Tibial artery (tissue), 4 donors: Measurements from ENCODE around the gene CPLANE2.

Experiments
- DNase-seq, 2 donors: peaks; one replicate each; pipeline ENCODE4 v3.0.0-alpha.2; 2019
- H3K27ac ChIP-seq, 2 donors: fragments of 200-600 bp; sonication (generic) in 1 of 2; 1 replicate in 1 of 2; 2 replicates in 1 of 2; pipeline ENCODE4 v1.5.1; 2018 to 2019; ENCODE audit warnings: mild to moderate bottlenecking in 1 of 2
- H3K27me3 ChIP-seq, 2 donors: fragments of 200-600 bp; sonication (generic) in 1 of 2; one replicate each; pipeline versions ENCODE4 v1.5.1 to v1.6.0; 2016 to 2019
- H3K36me3 ChIP-seq, 3 donors: fragments of 200-600 bp; sonication (generic) in 2 of 3; one replicate each; pipeline ENCODE4 v1.5.1; 2016 to 2019; ENCODE audit warnings: mild to moderate bottlenecking in 2 of 3
- H3K4me1 ChIP-seq, 4 donors: fragments of 200-600 bp; sonication (generic) in 2 of 4; 1 replicate in 3 of 4; 2 replicates in 1 of 4; pipeline ENCODE4 v1.5.1; 2016 to 2019
- H3K4me3 ChIP-seq, 2 donors: fragments of 200-600 bp; sonication (generic) in 1 of 2; 1 replicate in 1 of 2; 2 replicates in 1 of 2; pipeline ENCODE4 v1.5.1; 2018 to 2019; ENCODE audit warnings: mild to moderate bottlenecking in 2 of 2
- H3K9me3 ChIP-seq, 3 donors: fragments of 200-600 bp; sonication (generic) in 1 of 3; one replicate each; pipeline ENCODE4 v1.5.1; 2016 to 2019
- CTCF ChIP-seq, 2 experiments: fragments of 200-600 bp in 1 of 2; fragments of 450-650 bp in 1 of 2; IDR thresholded peaks; one replicate each; pipeline ENCODE4 v1.5.1; 2017 to 2019; ENCODE audit warnings: antibody characterized with exemption in 2 of 2, mild to moderate bottlenecking in 1 of 2, moderate library complexity in 1 of 2
- intact Hi-C: fragments of 100-400 bp; cut with DNase I; formaldehyde crosslinking; loops from one replicate; pipeline ENCODE4 v1.15.0; 2023; ENCODE audit warnings: low total_unique reads

CPLANE2 gene

GRCh38 chr1:16212251-16212961 lies 24.6 kb downstream of the CPLANE2 start, which contains the start of gene ARHGEF19:
Gene ARHGEF19, minus strand, starts transcription at chr1:16212652. Its CDS starts 3,598 bp downstream, at chr1:16209054.
- no peaks in the 10 kb centered on the region for H3K27me3 ChIP-seq
- no peak within 1 kb of the TSS for H3K4me3 ChIP-seq
- intact Hi-C loops: no loop called here
- H3K36me3 ChIP-seq: no peaks in the 10 kb centered on the region
- no peak for DNase-seq
- peaks cover 0 to 35% (median 13%) of the 10 kb centered on the region in 4 donors for H3K4me1 ChIP-seq
- no peaks in the 10 kb centered on the region for H3K9me3 ChIP-seq
- no peak for TF ChIP-seq CTCF (IDR thresholded peaks at IDR 0.05)
- H3K27ac ChIP-seq: no peak within 1 kb of the TSS

- no peak for DNase-seq
- Histone ChIP-seq H3K36me3 (no peaks in the 10 kb centered on the region), H3K4me3 (no peak overlapping the region), H3K4me1 (peaks cover 0 to 38% (median 14%) of the 10 kb centered on the region in 4 donors), H3K27me3 (no peaks in the 10 kb centered on the region), H3K27ac (no peak overlapping the region), H3K9me3 (no peaks in the 10 kb centered on the region)
- no peak for TF ChIP-seq CTCF (IDR thresholded peaks at IDR 0.05)
- intact Hi-C loops: no loop called here
Observed at GRCh38 chr1:16211824-16212223, 25.2 kb downstream of the CPLANE2 start.

GRCh38 chr1:16210581-16210980 lies 26.4 kb downstream of the CPLANE2 start:
- intact Hi-C loops: no loop called here
- Histone ChIP-seq H3K27ac (no peak overlapping the region), H3K4me1 (peaks cover 0 to 39% (median 9%) of the 10 kb centered on the region in 4 donors), H3K27me3 (no peaks in the 10 kb centered on the region), H3K4me3 (no peak overlapping the region), H3K36me3 (no peaks in the 10 kb centered on the region), H3K9me3 (no peaks in the 10 kb centered on the region)
- no peak for DNase-seq
- no peak for TF ChIP-seq CTCF (IDR thresholded peaks at IDR 0.05)

- intact Hi-C loops: loop anchor here (10.0 kb wide), 1 partner anchor 155 kb away; the partner anchor contains the start of gene SZRD1
Observed at GRCh38 chr1:16209847-16210407, 27.1 kb downstream of the CPLANE2 start.

More at GRCh38 chr1:16209847-16210407, 27.1 kb downstream of the CPLANE2 start:
- Histone ChIP-seq H3K27me3 (no peaks in the 10 kb centered on the region), H3K4me3 (no peak overlapping the region), H3K36me3 (no peaks in the 10 kb centered on the region), H3K4me1 (peaks cover 0 to 41% (median 11%) of the 10 kb centered on the region in 4 donors), H3K9me3 (no peaks in the 10 kb centered on the region), H3K27ac (no peak overlapping the region)
- no peak for DNase-seq
- no peak for TF ChIP-seq CTCF (IDR thresholded peaks at IDR 0.05)
